HG02970 (cell line): ENCODE measurements around the gene DCAF10.
"Not testable (repeated sequence)": the region's sequence is repeated elsewhere in the genome, so short reads cannot be mapped to it uniquely, and the experiment has no call there.

Experiments
- ATAC-seq: cut with Tn5 transposase; IDR thresholded peaks from one replicate; pipeline ENCODE4 v1.9.1; 2021; ENCODE audit warnings: mild to moderate bottlenecking, moderate library complexity, moderate number of reproducible peaks; ENCODE audit not compliant: unreplicated experiment, low FRiP score

The DCAF10 gene, protein sequence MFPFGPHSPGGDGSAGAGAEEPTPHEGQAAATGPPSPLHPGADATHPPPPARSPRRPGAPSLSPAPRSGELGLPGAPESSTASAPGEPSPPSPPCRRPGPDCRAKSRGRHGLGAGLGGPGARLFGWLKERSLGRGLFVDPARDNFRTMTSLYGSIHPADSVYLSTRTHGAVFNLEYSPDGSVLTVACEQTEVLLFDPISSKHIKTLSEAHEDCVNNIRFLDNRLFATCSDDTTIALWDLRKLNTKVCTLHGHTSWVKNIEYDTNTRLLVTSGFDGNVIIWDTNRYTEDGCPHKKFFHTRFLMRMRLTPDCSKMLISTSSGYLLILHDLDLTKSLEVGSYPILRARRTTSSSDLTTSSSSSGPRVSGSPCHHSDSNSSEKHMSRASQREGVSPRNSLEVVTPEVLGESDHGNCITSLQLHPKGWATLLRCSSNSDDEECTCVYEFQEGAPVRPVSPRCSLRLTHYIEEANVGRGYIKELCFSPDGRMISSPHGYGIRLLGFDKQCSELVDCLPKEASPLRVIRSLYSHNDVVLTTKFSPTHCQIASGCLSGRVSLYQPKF

GRCh38 chr9:37800631-37801286 lies at the start of gene DCAF10:
Gene DCAF10 (plus strand): TSS chr9:37800797. CDS start chr9:37800867, 70 bp downstream.
- peak; percentile 66 for ATAC-seq

- no peak for ATAC-seq
Measured at GRCh38 chr9:37751186-37751585, 49.4 kb upstream of the DCAF10 start.

DNA sequence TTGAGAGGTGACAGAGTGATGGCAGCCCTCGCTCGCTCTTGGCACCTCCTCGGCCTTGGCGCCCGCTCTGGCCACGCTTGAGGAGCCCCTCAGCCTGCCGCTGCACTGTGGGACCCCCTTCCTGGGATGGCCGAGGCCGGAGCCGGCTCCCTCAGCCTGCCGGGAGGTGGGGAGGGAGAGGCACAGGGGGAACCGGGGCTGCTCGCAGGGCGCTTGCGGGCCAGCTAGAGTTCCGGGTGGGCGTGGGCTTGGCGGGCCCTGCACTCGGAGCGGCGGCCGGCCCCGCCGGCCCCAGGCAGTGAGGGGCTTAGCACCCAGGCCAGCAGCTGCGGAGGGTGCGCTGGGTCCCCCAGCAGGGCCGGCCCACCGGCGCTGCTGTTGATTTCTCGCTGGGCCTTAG lies 48.9 kb upstream of the DCAF10 start:
- not testable (repeated sequence) for ATAC-seq

DNA sequence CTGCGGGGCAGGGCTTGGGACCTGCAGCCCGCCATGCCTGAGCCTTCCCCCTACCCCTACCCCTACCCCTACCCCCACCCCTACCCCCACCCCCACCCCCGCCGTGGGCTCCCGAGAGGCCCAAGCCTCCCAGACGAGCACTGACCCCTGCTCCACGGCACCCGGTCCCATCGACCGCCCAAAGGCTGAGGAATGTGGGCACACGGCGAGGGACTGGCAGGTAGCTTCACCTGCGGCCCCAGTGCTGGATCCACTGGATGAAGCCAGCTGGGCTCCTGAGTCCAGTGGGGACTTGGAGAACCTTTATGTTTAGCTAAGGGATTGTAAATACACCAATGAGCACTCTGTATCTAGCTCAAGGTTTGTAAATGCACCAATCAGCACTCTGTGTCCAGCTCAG lies 48.5 kb upstream of the DCAF10 start:
- ATAC-seq, result not testable (repeated sequence)

- no peak for ATAC-seq
Measured at GRCh38 chr9:37752642-37753488, 47.7 kb upstream of the DCAF10 start.

DNA sequence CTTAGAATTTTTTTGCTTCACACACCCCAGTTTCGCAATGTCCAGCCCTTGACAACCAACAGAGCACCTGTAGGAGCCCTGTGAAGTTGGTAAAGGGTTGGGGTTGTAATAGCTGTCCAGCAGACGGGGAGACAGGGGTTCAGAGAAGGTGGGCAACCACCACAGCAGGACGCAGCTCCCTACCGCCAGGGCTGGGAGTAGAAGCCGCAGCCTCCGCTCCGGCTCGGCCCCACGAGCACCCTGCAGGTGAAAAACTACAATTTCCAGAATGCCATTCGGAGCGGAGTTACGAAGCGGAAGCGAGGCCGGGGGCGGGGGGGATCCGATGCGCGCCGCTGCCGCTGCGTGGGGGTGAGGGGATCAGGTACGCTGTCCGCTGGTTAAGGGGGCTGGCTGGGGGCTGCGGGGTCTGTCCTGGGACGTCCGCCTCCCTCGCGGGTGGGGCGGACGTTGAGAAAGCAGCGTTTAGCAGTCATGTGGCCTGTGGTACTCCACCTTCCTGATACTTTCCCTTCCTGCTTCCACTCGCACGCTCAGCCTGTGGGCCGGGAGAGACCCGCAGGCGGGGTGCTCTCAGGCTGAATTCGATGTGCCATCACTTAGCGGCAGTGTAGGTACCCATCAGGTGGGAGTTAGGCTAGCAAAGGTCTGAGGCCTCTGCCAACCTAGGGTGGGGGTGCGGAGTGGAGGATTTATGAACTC lies 47.0 kb upstream of the DCAF10 start, which contains the start of gene TRMT10B:
TSS of gene TRMT10B (plus strand) at position 317 of the 702 bp plus-strand sequence. CDS start 8,127 bp downstream, outside the sequence.
- no peak for ATAC-seq

GRCh38 chr9:37758747-37759146 lies 41.9 kb upstream of the DCAF10 start:
- no peak for ATAC-seq

- no peak for ATAC-seq
Measured at GRCh38 chr9:37760416-37761161, 40.0 kb upstream of the DCAF10 start.

DNA sequence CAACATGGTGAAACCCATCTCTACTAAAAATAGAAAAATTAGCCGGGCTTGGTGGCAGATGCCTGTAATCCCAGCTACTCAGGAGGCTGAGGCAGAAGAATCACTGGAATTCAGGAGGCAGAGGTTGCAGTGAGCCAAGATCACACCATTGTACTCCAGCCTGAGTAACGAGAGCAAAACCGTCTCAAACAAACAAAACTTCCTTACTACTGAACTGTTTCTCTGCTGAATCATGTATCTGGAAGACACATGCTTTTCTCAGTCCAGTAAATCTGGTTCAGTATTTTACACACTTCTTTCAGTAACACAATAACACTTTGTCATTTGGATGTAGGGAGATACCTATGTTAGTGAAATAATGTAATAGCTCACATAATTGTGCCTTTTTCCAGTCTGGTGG lies 39.1 kb upstream of the DCAF10 start:
- no peak for ATAC-seq

GRCh38 chr9:37765263-37765662 lies 35.3 kb upstream of the DCAF10 start:
- ATAC-seq, result not testable (repeated sequence)

DNA sequence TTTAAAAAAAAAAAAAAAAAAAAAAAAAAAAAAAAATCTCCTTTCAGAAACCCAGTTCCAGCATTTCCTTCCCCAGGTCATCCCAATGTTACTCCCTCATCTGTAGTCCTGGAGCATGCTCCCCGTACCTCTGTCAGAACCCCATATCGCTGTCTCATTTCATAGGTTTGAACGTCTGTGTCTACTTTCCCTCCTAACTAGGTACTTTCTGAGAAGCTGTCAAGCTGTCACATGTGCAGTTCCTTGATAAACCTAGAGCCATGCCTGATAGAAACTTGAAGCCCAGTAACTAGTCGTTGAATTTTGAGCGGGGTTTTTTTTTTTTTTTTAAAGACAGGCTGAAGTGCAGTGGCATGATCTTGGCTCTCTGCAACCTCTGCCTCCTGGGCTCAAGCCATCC lies 31.3 kb upstream of the DCAF10 start:
- no peak for ATAC-seq

GRCh38 chr9:37769995-37770394 lies 30.6 kb upstream of the DCAF10 start:
- ATAC-seq, result no peak

DNA sequence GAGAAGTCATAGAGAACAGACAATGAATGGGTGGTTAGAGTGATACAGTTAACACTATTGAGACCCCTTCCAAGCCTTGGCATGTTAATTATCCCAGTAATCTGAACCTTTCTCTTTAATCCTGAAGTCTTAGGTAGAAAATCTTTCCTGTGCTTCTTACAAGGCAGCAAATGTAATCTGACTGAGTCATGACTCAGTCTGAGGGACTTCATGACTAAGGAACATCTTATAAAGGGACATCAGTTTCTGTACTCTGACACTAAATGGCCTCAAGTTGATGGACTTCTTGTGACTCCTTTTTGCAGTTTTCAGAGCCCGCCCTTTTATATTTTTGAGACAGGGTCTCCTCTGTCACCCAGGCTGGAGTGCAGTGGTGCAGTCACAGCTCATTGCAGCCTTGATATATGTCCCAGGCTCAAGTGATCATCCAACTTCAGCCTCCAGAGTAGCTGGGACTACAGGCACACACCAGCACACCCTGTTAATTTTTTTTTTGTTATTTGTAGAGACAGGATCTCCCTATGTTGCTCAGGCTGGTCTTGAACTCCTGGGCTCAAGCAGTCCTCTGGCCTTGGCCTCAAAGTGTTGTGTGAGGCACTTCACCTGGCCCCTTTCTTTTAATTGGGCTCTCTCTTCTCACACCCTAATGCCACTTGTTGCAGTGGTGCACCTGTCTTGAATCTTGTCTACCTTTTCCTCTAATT lies 25.2 kb upstream of the DCAF10 start:
- no peak for ATAC-seq

GRCh38 chr9:37776328-37776727 lies 24.3 kb upstream of the DCAF10 start:
- ATAC-seq, result no peak

DNA sequence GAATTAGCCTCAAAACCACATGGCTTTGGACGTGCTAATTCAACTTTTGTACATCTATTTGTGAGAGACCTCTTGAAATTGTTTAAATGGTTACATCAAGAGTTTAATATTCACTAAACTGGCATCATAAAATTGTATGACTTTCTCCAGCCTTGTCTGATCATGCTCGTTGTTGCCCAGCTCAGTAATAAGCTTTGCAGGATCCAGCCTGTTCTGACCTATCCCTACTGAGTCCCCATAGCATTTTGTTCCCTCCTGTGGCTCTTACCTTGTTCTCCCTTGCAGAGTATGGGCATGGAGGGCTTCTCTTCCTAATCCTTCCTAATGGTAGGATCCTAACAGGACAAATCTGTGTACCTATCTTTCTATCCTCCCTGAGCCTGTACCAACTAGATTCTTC lies 22.1 kb upstream of the DCAF10 start:
- ATAC-seq, result no peak

DNA sequence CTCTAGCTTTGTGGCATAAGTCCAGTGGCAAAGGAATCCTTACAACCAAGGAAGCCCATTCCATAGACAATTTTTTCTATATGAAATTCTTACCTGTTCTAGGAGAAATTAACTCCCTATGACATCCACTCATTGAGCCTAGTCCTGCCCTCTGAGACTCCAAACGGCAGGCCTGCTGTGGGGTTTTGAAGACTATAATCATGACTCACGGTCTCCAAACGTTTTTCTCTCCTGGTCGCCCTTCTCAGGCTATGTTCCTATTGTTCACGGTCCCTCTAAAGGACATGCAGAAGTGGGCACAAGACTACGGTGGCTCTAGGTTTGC lies 16.3 kb upstream of the DCAF10 start:
- ATAC-seq, result no peak

DNA sequence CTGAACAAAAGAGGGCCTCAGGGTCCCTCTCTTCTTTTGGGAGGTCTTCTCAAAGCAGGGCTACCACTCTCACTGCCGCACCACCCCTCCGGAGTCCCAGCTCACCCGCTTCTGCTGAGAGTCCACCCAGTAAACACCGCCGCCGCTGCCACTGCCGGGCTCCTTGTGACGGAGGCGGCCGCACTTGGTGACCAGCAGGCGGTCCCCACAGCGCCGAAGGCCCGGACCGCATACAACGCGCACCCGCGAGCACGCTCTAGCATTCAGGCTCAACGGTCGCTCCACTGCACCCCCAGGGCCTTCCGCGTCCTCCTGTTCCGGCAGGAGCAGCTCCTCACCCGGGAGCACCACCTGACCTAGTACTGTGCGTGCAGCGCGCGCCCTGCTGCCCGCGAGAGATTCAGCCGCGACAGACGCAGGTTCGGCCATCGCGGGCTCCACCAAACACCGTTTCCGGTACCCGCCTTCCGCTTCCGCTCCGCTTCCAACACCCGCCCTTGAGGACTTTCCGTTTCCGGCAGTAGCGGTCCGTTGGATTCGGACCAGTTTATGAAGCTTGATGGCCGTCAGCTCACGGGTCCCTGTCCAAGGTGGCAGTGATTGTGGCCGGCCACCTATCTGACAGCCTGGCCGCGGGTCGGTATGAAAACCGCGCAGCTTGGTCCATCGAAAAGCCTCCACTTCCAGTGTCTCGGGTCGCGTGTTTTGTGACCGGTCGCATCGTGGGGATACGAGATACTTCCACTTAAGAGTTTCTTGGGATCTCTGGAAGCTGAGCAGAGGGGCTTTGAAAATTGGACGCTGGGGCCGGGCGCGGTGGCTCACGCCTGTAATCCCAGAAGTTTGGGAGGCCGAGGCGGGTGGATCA lies 15.7 kb upstream of the DCAF10 start, which contains the start of gene EXOSC3:
TSS of gene EXOSC3 (minus strand) at position 449 of the 868 bp plus-strand sequence. CDS start at position 429, 20 bp downstream.
- peak; percentile 90 for ATAC-seq

- no peak for ATAC-seq
Measured at GRCh38 chr9:37787059-37787458, 13.5 kb upstream of the DCAF10 start.
